HG03520 (cell line): ENCODE measurements around the gene MYBPHL.

Experiments used
- ATAC-seq: cut with Tn5 transposase; IDR thresholded peaks from one replicate; pipeline ENCODE4 v1.9.1; 2021; ENCODE audit warnings: mild to moderate bottlenecking, moderate library complexity; ENCODE audit not compliant: unreplicated experiment

Gene MYBPHL

GRCh38 chr1:109266965-109267364 is 39.8 kb downstream of the MYBPHL start:
- no peak for ATAC-seq

GRCh38 chr1:109265741-109266330 is 41.0 kb downstream of the MYBPHL start:
- no peak for ATAC-seq

DNA sequence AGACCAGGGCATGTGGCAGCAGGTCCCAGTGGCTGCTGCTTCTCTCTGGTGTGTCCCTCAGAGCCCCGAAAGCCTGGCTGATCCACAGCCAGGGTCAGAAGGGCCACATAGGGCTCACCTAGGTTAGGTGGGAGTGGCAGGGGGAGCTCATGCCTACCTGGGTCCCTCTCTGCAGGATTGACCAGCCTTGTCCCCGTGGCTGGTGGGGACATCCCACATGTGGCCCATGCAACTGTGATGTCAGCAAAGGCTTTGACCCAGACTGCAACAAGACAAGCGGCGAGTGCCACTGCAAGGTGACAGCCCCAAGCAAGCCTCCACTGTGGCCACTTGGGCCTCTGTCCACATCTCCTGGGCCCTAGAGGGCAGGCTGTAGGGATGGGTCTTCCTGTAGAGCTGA is 41.8 kb downstream of the MYBPHL start:
- no peak for ATAC-seq

DNA sequence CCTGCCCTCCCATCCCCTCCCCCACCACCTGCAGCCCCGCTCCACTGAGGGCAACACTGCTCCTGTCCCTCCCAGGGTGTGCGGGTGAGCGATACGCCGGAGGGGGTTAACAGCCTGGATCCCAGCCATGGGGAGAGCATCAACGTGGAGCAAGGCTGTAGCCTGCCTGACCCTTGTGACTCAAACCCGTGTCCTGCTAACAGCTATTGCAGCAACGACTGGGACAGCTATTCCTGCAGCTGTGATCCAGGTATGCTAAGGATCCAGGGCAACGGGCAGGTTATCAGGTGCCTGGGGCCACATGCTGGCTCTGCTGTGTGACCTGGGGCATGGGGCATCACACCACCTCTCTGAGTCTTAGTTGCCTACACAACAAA is 42.4 kb downstream of the MYBPHL start:
- no peak for ATAC-seq

GRCh38 chr1:109263597-109264378 is 43.0 kb downstream of the MYBPHL start:
- peak; percentile 59 for ATAC-seq

GRCh38 chr1:109263234-109263596 is 43.6 kb downstream of the MYBPHL start:
- no peak for ATAC-seq

DNA sequence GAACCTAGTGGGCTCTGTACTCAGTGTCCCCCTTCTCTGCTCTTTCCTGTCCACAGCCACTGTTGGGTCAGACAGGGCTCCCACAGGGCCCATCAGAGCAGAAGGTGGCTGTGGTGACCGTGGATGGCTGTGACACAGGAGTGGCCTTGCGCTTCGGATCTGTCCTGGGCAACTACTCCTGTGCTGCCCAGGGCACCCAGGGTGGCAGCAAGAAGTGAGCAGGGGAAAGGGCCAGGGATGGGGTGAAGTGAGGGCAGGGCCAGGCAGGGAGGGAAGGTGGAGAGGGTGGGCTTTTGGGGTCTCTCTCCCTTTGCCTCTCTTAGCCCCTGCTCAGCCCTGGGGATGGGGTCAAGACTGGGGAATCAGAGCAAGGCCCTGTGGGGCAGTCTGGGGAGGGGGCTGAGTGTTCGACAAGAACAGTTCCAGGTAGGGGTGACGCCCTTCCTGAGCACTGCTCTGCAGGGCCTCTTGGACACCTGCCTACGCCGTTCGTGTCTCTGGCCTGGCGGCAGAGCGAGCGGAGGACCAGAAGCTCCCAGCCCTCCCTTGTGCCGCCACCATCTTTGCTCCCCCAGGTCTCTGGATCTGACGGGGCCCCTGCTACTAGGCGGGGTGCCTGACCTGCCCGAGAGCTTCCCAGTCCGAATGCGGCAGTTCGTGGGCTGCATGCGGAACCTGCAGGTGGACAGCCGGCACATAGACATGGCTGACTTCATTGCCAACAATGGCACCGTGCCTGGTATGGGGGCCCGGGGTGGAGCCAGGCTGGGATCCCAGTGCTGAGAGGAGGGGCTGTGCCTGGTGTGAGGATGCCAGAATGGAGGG is 44.4 kb downstream of the MYBPHL start:
- no peak for ATAC-seq

- no peak for ATAC-seq
Observed at GRCh38 chr1:109261578-109261977, 45.2 kb downstream of the MYBPHL start.

DNA sequence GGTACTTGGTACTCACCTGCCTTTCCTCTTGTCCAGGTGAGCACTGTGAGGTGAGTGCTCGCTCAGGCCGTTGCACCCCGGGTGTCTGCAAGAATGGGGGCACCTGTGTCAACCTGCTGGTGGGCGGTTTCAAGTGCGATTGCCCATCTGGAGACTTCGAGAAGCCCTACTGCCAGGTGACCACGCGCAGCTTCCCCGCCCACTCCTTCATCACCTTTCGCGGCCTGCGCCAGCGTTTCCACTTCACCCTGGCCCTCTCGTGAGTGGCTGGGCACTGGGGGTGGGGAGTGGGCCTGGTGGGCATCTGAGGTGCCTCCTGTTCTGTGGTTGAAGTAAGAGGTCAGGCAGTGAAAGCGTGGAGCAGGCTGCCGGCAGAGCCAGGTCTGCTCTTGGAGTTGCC is 45.8 kb downstream of the MYBPHL start:
- no peak for ATAC-seq

- ATAC-seq: no peak
Observed at GRCh38 chr1:109259674-109260557, 46.9 kb downstream of the MYBPHL start.

GRCh38 chr1:109258481-109259466 is 48.0 kb downstream of the MYBPHL start:
- no peak for ATAC-seq

DNA sequence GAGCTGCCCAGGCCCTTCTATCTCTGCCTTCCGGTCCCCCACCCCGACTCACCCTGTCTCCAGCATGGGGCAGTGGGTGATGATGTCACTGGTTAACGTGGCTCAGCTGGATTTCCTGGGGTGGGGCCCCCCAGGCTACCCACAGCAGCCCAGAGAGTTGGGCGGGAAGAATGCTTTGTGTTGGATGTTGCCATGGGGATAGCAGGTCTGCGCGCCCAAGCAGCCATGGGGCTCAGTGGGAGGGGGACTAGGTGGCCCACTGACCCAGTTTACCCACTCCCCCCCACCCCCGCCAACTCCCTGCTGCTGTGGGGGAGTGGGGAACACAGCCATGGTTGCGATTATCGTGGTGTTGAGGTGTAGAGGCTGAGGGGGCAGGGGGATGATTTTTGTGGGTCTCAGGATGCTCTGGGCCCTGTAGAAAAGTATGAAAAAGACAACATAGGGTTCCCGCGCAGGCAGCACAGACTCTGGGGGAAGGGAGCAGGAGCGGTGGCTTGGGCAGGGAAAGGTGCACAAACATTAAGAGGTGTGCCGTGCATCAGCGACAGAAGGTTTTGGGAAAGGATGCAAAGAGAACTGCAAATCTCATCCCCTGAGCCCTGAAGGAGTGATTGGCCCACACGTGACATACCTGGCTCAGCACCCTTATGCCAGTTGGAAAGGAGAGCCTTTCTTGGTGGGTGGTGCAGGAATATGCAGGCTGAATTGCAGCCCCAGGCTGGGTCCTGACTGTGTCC is 49.0 kb downstream of the MYBPHL start:
- ATAC-seq: no peak

- ATAC-seq: no peak
Observed at GRCh38 chr1:109256971-109257681, 49.7 kb downstream of the MYBPHL start.

- no peak for ATAC-seq
Observed at GRCh38 chr1:109256085-109256484, 50.7 kb downstream of the MYBPHL start.

- ATAC-seq: no peak
Observed at GRCh38 chr1:109255678-109256077, 51.1 kb downstream of the MYBPHL start.

GRCh38 chr1:109255097-109255651 is 51.6 kb downstream of the MYBPHL start:
- ATAC-seq: no peak

DNA sequence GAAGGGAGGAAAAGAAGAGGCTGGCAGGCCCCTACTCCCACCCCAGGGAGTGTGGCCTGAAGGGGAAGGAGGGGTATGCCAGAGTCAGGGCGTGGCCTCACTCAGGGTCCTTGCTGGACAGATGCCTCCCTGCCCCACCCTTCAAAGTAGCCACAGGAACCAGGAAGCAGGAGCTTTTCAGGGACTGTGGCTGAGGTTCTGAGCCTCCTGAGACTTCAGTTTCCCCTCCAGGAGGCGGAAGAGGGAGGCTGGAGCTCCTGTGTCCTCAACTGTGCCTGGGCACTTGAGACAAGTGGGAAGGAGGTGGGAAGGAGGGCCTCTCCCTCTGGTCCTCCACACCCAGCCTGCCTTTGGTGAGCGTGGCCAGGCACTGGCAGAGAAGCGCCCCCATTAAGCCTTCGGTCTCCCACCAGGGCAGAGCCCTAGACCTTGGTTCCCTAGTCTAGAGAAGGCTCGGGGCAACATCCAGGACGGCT is 52.2 kb downstream of the MYBPHL start:
- ATAC-seq: no peak
